ENCODE measurements around the gene PFKFB4.
A peak's percentile ranks its signal among the peaks of the same experiment; 100 is the strongest.

The PFKFB4 gene

GRCh38 chr3:48473617-48473952, 83.0 kb downstream of the PFKFB4 start:
- DNase-seq (ENCODE audit: low spot score in 2 of 2) = no peak

GRCh38 chr3:48472923-48473616, 83.5 kb downstream of the PFKFB4 start:
- DNase-seq (ENCODE audit: low spot score in 2 of 2) = peak; percentile 93 to 98
- peaks cover 17% of the 10 kb centered on the region for H3K36me3 ChIP-seq (replicated peaks)
- H3K9me3 ChIP-seq = no peaks in the 10 kb centered on the region
- in situ Hi-C loops (cut with MboI; ENCODE audit: low sequenced_read_pairs) = no loop called here
- no peaks in the 10 kb centered on the region for H3K27me3 ChIP-seq (ENCODE audit: low read depth)
- H3K4me3 ChIP-seq = peak overlapping the region; percentile 62
- peaks cover 18% of the 10 kb centered on the region for H3K4me1 ChIP-seq

More at GRCh38 chr3:48473617-48473952, 83.0 kb downstream of the PFKFB4 start:
- H3K4me3 ChIP-seq = peak overlapping the region; percentile 62
- no peaks in the 10 kb centered on the region for H3K27me3 ChIP-seq (ENCODE audit: low read depth)
- in situ Hi-C loops (cut with MboI; ENCODE audit: low sequenced_read_pairs) = no loop called here
- peaks cover 18% of the 10 kb centered on the region for H3K4me1 ChIP-seq
- H3K36me3 ChIP-seq (replicated peaks) = peaks cover 12% of the 10 kb centered on the region
- no peaks in the 10 kb centered on the region for H3K9me3 ChIP-seq

- Histone ChIP-seq H3K36me3 (replicated peaks) (peaks cover 22% of the 10 kb centered on the region), H3K4me3 (peak overlapping the region; percentile 62), H3K9me3 (no peaks in the 10 kb centered on the region), H3K27me3 (ENCODE audit: low read depth) (no peaks in the 10 kb centered on the region), H3K4me1 (peaks cover 18% of the 10 kb centered on the region)
- no peak for DNase-seq (ENCODE audit: low spot score in 2 of 2)
- in situ Hi-C loops (cut with MboI; ENCODE audit: low sequenced_read_pairs) = no loop called here
Observed at GRCh38 chr3:48472673-48472922, 84.0 kb downstream of the PFKFB4 start.

GRCh38 chr3:48470286-48470685, 86.3 kb downstream of the PFKFB4 start:
- Histone ChIP-seq H3K4me3 (no peak overlapping the region), H3K36me3 (replicated peaks) (peaks cover 43% of the 10 kb centered on the region), H3K9me3 (no peaks in the 10 kb centered on the region), H3K27me3 (ENCODE audit: low read depth) (no peaks in the 10 kb centered on the region), H3K4me1 (peaks cover 25% of the 10 kb centered on the region)
- in situ Hi-C loops (cut with MboI; ENCODE audit: low sequenced_read_pairs) = no loop called here
- no peak for DNase-seq (ENCODE audit: low spot score in 2 of 2)

- H3K36me3 ChIP-seq (replicated peaks) = peaks cover 46% of the 10 kb centered on the region
- no peak for DNase-seq (ENCODE audit: low spot score in 2 of 2)
- H3K27me3 ChIP-seq (ENCODE audit: low read depth) = no peaks in the 10 kb centered on the region
- H3K4me1 ChIP-seq = peaks cover 21% of the 10 kb centered on the region
- no peak overlapping the region for H3K4me3 ChIP-seq
- no peaks in the 10 kb centered on the region for H3K9me3 ChIP-seq
- in situ Hi-C loops (cut with MboI; ENCODE audit: low sequenced_read_pairs) = no loop called here
Observed at GRCh38 chr3:48469046-48469915, 87.3 kb downstream of the PFKFB4 start.

- DNase-seq (ENCODE audit: low spot score in 2 of 2) = no peak
- H3K27me3 ChIP-seq (ENCODE audit: low read depth) = no peaks in the 10 kb centered on the region
- in situ Hi-C loops (cut with MboI; ENCODE audit: low sequenced_read_pairs) = no loop called here
Observed at GRCh38 chr3:48468329-48468731, 88.3 kb downstream of the PFKFB4 start.

More at GRCh38 chr3:48468329-48468731, 88.3 kb downstream of the PFKFB4 start:
- H3K36me3 ChIP-seq (replicated peaks) = peaks cover 46% of the 10 kb centered on the region
- H3K9me3 ChIP-seq = no peaks in the 10 kb centered on the region
- no peak overlapping the region for H3K4me3 ChIP-seq
- H3K4me1 ChIP-seq = peaks cover 17% of the 10 kb centered on the region
